GM19328 (cell line): ENCODE results near the gene FPGS.

Experiments
- ATAC-seq: cut with Tn5 transposase; IDR thresholded peaks from one replicate; pipeline ENCODE4 v1.9.1; 2021; ENCODE audit warnings: mild to moderate bottlenecking, moderate library complexity; ENCODE audit not compliant: unreplicated experiment

The FPGS gene

DNA sequence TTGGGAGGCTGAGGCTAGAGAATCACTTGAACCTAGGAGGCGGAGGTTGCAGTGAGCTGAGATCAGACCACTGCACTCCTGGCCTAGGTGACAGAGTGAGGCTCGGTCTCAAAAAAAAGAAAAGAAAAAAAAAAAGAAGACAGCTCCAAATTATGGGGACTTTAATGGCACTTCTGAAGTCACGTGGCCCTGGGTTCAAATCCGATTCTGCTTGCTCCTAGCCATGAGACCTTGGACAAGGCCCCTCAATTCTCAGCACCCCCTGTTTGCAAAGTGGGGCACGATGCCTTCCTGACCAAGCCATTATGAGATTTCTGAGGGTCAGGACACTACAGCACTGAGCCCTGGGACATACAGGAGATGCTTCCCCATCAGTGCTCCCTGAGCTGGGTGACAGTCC lies 52.8 kb downstream of the FPGS start:
- no peak for ATAC-seq

GRCh38 chr9:127856094-127856728 lies 53.5 kb downstream of the FPGS start:
- ATAC-seq, result no peak

GRCh38 chr9:127856729-127857116 lies 54.0 kb downstream of the FPGS start:
- no peak for ATAC-seq

DNA sequence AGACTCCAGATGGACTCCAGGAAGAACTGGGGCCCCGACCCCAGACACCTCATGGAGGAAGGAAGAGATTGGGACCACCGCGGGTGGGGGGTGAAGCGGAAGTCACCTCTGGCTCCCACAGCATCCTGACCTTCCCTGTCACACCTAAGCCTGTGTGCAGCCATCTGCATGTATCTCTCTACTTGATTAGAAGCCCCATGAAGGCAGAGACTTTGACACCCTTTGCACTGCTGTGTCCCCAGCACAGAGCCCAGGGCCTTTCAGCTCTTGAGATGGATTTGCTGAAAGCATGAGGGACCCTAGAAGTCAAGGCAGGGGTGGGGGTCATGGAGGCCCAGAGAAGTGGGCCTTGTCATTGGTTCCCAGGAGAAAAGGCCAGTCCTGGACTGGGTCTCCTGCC lies 54.6 kb downstream of the FPGS start:
- ATAC-seq, result no peak

DNA sequence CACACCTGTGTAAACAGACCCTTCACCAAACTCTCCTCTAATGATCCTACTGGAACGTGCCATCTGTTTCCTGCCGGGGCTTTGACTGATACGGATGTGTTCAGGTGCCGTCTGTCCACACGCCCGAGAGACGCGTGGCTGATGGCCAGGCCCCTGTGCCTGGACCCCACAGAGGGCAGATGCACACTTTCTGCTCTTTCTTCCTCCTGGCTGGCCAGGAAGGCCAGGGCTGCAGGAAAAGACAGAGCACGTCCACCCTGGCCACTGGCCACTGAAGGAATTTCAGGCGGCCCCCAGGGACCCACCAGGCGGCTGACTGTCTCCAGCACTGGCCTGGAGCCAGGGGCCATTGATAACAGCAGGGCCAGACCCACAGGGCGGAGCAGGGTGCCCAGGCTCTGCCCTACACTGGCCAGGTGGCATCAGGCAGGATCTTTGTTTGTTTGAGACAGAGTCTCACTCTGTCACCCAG lies 55.4 kb downstream of the FPGS start:
- ATAC-seq, result no peak

DNA sequence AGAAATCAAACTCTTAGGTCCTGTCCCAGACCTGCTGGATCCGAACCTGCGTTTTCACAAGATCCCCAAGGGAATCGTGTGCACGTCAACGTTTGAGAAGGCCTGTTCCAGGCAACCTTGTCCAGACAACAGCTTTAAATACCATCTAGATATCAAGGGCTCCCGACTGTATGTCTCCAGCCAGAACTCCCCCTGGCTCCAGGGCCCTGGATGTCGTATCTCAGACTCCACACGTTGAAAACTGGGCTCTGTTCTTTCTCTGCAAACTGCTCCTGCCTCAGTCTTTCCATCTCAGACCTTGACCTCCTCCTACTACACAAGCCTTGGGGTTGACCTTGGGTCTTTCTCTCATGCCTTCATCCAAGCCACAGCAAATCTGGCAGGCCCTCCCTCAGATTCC lies 57.6 kb downstream of the FPGS start:
- ATAC-seq, result no peak

DNA sequence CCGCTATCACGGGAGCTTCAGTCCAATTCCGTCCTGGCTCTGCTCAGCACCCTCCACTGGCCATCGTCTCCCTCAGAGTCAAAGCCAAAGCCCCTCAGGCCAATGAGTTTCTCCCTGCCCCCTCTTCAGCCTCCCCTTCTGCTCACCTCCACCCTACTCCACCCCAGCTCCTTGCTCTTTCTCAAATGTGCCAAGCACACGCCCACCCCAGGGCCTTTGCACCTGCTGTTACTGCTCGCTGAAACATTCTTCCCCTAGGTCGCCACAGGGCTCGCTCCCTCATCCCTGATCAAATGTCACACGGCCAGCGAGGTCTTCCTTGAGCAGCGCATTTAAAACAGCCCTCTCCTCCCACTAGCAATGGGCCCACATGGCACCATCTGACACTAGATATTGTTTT lies 58.1 kb downstream of the FPGS start:
- ATAC-seq, result no peak

- ATAC-seq, result no peak
Observed at GRCh38 chr9:127862075-127863011, 59.7 kb downstream of the FPGS start.

GRCh38 chr9:127863191-127863621 lies 60.5 kb downstream of the FPGS start:
- no peak for ATAC-seq
